Measurements from ENCODE around the gene SLC12A9.

The SLC12A9 gene

GRCh38 chr7:100855515-100855914 is 3.0 kb downstream of the SLC12A9 start:
- no peak overlapping the region for H2AFZ ChIP-seq (ENCODE audit: low read depth, low read length)
- peaks cover 5% of the 10 kb centered on the region for H3K36me3 ChIP-seq (replicated peaks; ENCODE audit: low read depth, low read length)
- no peak overlapping the region for H3K4me3 ChIP-seq (ENCODE audit: low read length)
- H3K27me3 ChIP-seq (ENCODE audit: low read depth, low read length), result no peaks in the 10 kb centered on the region
- no peak overlapping the region for H3K27ac ChIP-seq (ENCODE audit: low read length)
- H3K79me2 ChIP-seq (ENCODE audit: low read length), result peaks cover 16% of the 10 kb centered on the region
- peaks cover 11% of the 10 kb centered on the region; the same call in 1 of the 2 replicates for H3K4me1 ChIP-seq (ENCODE audit: low read length)
- H3K9me3 ChIP-seq (ENCODE audit: insufficient read depth, low read length), result no peaks in the 10 kb centered on the region
- TF ChIP-seq, protein P1, sequence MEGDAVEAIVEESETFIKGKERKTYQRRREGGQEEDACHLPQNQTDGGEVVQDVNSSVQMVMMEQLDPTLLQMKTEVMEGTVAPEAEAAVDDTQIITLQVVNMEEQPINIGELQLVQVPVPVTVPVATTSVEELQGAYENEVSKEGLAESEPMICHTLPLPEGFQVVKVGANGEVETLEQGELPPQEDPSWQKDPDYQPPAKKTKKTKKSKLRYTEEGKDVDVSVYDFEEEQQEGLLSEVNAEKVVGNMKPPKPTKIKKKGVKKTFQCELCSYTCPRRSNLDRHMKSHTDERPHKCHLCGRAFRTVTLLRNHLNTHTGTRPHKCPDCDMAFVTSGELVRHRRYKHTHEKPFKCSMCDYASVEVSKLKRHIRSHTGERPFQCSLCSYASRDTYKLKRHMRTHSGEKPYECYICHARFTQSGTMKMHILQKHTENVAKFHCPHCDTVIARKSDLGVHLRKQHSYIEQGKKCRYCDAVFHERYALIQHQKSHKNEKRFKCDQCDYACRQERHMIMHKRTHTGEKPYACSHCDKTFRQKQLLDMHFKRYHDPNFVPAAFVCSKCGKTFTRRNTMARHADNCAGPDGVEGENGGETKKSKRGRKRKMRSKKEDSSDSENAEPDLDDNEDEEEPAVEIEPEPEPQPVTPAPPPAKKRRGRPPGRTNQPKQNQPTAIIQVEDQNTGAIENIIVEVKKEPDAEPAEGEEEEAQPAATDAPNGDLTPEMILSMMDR (IDR thresholded peaks at IDR 0.05; ENCODE audit: low read depth, low read length), result no peak
- TF ChIP-seq EZH2phosphoT487 (IDR thresholded peaks at IDR 0.05; ENCODE audit: low read depth), result no peak
- H3K4me2 ChIP-seq (ENCODE audit: low read length), result no peak overlapping the region
- 0 out of 2 replicates have a peak, but pooled peaks cover 2% of the 10 kb centered on the region for H4K20me1 ChIP-seq (ENCODE audit: insufficient read depth, low read length)
- H3K9ac ChIP-seq (ENCODE audit: low read length), result no peak overlapping the region

GRCh38 chr7:100856871-100857282 is 4.4 kb downstream of the SLC12A9 start:
- Histone ChIP-seq H3K27ac (ENCODE audit: low read length) (no peak overlapping the region), H3K9ac (ENCODE audit: low read length) (no peak overlapping the region)

DNA sequence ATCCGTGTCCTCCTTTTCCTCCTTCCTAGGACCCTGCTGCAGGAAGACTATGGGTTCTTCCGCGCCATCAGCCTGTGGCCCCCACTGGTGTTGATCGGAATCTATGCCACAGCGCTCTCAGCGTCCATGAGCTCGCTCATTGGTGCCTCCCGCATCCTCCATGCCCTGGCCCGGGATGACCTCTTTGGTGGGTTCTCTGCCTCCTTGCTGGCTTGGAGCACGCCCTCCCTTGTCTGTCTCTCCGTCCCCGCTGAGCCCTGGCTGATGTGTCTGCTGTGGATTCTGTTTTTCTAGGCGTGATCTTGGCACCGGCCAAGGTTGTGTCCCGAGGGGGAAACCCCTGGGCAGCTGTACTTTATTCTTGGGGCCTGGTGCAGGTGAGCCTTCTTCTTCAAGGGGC is 7.3 kb downstream of the SLC12A9 start:
- Histone ChIP-seq H3K9ac (ENCODE audit: low read length) (no peak overlapping the region), H3K79me2 (ENCODE audit: low read length) (peaks cover 7% of the 10 kb centered on the region), H2AFZ (ENCODE audit: low read depth, low read length) (no peak overlapping the region), H3K27me3 (ENCODE audit: low read depth, low read length) (no peaks in the 10 kb centered on the region), H3K36me3 (replicated peaks; ENCODE audit: low read depth, low read length) (peaks cover 15% of the 10 kb centered on the region), H3K4me1 (ENCODE audit: low read length) (peaks cover 20% of the 10 kb centered on the region), H3K27ac (ENCODE audit: low read length) (no peak overlapping the region), H4K20me1 (ENCODE audit: insufficient read depth, low read length) (no peaks in the 10 kb centered on the region), H3K9me3 (ENCODE audit: insufficient read depth, low read length) (no peaks in the 10 kb centered on the region), H3K4me2 (ENCODE audit: low read length) (no peak overlapping the region), H3K4me3 (ENCODE audit: low read length) (no peak overlapping the region)
- TF ChIP-seq, protein P1 (IDR thresholded peaks at IDR 0.05; ENCODE audit: low read depth, low read length), result no peak
- no peak for TF ChIP-seq EZH2phosphoT487 (IDR thresholded peaks at IDR 0.05; ENCODE audit: low read depth)

More at GRCh38 chr7:100856871-100857282, 4.4 kb downstream of the SLC12A9 start:
- Histone ChIP-seq H4K20me1 (ENCODE audit: insufficient read depth, low read length) (0 out of 2 replicates have a peak, but pooled peaks cover 2% of the 10 kb centered on the region), H2AFZ (ENCODE audit: low read depth, low read length) (no peak overlapping the region), H3K79me2 (ENCODE audit: low read length) (peaks cover 22% of the 10 kb centered on the region), H3K9me3 (ENCODE audit: insufficient read depth, low read length) (no peaks in the 10 kb centered on the region), H3K4me2 (ENCODE audit: low read length) (no peak overlapping the region), H3K4me3 (ENCODE audit: low read length) (no peak overlapping the region), H3K36me3 (replicated peaks; ENCODE audit: low read depth, low read length) (peaks cover 9% of the 10 kb centered on the region), H3K4me1 (ENCODE audit: low read length) (peaks cover 22% of the 10 kb centered on the region), H3K27me3 (ENCODE audit: low read depth, low read length) (no peaks in the 10 kb centered on the region)
- no peak for TF ChIP-seq EZH2phosphoT487 (IDR thresholded peaks at IDR 0.05; ENCODE audit: low read depth)
- TF ChIP-seq, protein P1 (IDR thresholded peaks at IDR 0.05; ENCODE audit: low read depth, low read length), result no peak

- TF ChIP-seq, protein P1 (IDR thresholded peaks at IDR 0.05; ENCODE audit: low read depth, low read length), result no peak
- Histone ChIP-seq H3K27ac (ENCODE audit: low read length) (peak overlapping the region; percentile 68), H3K4me3 (ENCODE audit: low read length) (peak overlapping the region; percentile 70), H4K20me1 (ENCODE audit: insufficient read depth, low read length) (no peaks in the 10 kb centered on the region), H2AFZ (ENCODE audit: low read depth, low read length) (no peak overlapping the region; the same call in 1 of the 2 replicates), H3K9me3 (ENCODE audit: insufficient read depth, low read length) (no peaks in the 10 kb centered on the region), H3K4me1 (ENCODE audit: low read length) (peaks cover 20% of the 10 kb centered on the region), H3K4me2 (ENCODE audit: low read length) (peak overlapping the region; percentile 95), H3K36me3 (replicated peaks; ENCODE audit: low read depth, low read length) (peaks cover 15% of the 10 kb centered on the region), H3K79me2 (ENCODE audit: low read length) (peaks cover 7% of the 10 kb centered on the region), H3K27me3 (ENCODE audit: low read depth, low read length) (no peaks in the 10 kb centered on the region), H3K9ac (ENCODE audit: low read length) (peak overlapping the region; percentile 67)
Observed at GRCh38 chr7:100860702-100861615, 8.4 kb downstream of the SLC12A9 start.

All from OCI-LY3 (cell line).